ENCODE results near the gene MYL7. TPM values are rescaled to one million over a fixed set of nuclear protein-coding genes. Genes with fewer than 3 reads are reported as not detected.
"Not testable (repeated sequence)": the region's sequence is repeated elsewhere in the genome, so short reads cannot be mapped to it uniquely, and the experiment has no call there.

The MYL7 gene
- polyA plus RNA-seq, 1 donor, result 1.4 TPM

GRCh38 chr7:44132039-44132438 lies 9.1 kb downstream of the MYL7 start:
- DNase-seq, result no peak

GRCh38 chr7:44131173-44132029 lies 9.7 kb downstream of the MYL7 start:
- no peak for DNase-seq

- no peak for DNase-seq
Observed at GRCh38 chr7:44128721-44129582, 12.2 kb downstream of the MYL7 start.

- DNase-seq, result no peak
Observed at GRCh38 chr7:44127161-44127560, 14.0 kb downstream of the MYL7 start.

- DNase-seq, result not testable (repeated sequence)
Observed at GRCh38 chr7:44126574-44126973, 14.6 kb downstream of the MYL7 start.

GRCh38 chr7:44124822-44125202 lies 16.3 kb downstream of the MYL7 start:
- DNase-seq, result no peak

- peak; percentile 97 for DNase-seq
Observed at GRCh38 chr7:44123190-44124003, 17.7 kb downstream of the MYL7 start, which contains the start of gene POLD2. POLD2 (minus strand) TSS chr7:44123548; CDS start chr7:44122053, 1,495 bp downstream.

- DNase-seq, result no peak
Observed at GRCh38 chr7:44122529-44122928, 18.6 kb downstream of the MYL7 start.

- DNase-seq, result no peak
Observed at GRCh38 chr7:44121761-44122420, 19.2 kb downstream of the MYL7 start.

GRCh38 chr7:44120395-44120794 lies 20.7 kb downstream of the MYL7 start:
- no peak for DNase-seq

GRCh38 chr7:44119829-44120380 lies 21.2 kb downstream of the MYL7 start:
- no peak for DNase-seq

GRCh38 chr7:44117801-44118429 lies 23.2 kb downstream of the MYL7 start:
- no peak for DNase-seq

- DNase-seq, result no peak
Observed at GRCh38 chr7:44116789-44117666, 24.1 kb downstream of the MYL7 start.

GRCh38 chr7:44116087-44116788 lies 24.9 kb downstream of the MYL7 start:
- DNase-seq, result no peak

GRCh38 chr7:44114586-44115310 lies 26.4 kb downstream of the MYL7 start:
- DNase-seq, result no peak

- no peak for DNase-seq
Observed at GRCh38 chr7:44113764-44114354, 27.3 kb downstream of the MYL7 start.

- no peak for DNase-seq
Observed at GRCh38 chr7:44112997-44113763, 28.0 kb downstream of the MYL7 start.
